H1 (cell line): ENCODE results near the gene BAX. TPM values are rescaled to one million over a fixed set of nuclear protein-coding genes. Genes with fewer than 3 reads are reported as not detected.

Experiments
- CTCF ChIA-PET: fragments of 300-600 bp; sonication (Branson Sonifier 250); formaldehyde crosslinking; loops from one replicate; lab custom pipeline; 2021; ENCODE audit not compliant: partially characterized antibody; lab: Charles Lee
- POLR2A ChIA-PET: fragments of 300-600 bp; sonication (Branson Sonifier 250); formaldehyde crosslinking; loops from one replicate; lab custom pipeline; 2021; ENCODE audit warnings: inconsistent platforms; ENCODE audit not compliant: partially characterized antibody; lab: Charles Lee
- DNase-seq, 2 experiments: peaks; one replicate each; pipeline versions ENCODE4 v3.0.0 to v3.0.0-alpha.2; 2010 to 2022; ENCODE audit warnings: low spot score in 2 of 2, low read depth in 1 of 2, mixed read lengths in 1 of 2
- FAIRE-seq: peaks from 2 replicates; lab custom pipeline; 2011; peaks lifted over from hg19 to GRCh38; lab: Jason Lieb, UNC
- H2AFZ ChIP-seq: 2 replicates; pipeline ENCODE4 v1.8.1; 2012; ENCODE audit warnings: low read length, inconsistent platforms
- H2AK5ac ChIP-seq: 2 replicates; pipeline ENCODE4 v1.6.1; 2013; ENCODE audit warnings: low read depth, low read length
- H2BK120ac ChIP-seq: replicated peaks from 2 replicates; pipeline ENCODE3; 2013; ENCODE audit warnings: low read depth, low read length, inconsistent platforms
- H2BK12ac ChIP-seq: 2 replicates; pipeline ENCODE4 v1.6.1; 2013; ENCODE audit warnings: low read depth, low read length
- H2BK15ac ChIP-seq: 2 replicates; pipeline ENCODE4 v1.6.1; 2013; ENCODE audit warnings: low read length
- H2BK20ac ChIP-seq: 2 replicates; pipeline ENCODE4 v1.6.1; 2013; ENCODE audit warnings: low read length
- H2BK5ac ChIP-seq: 2 replicates; pipeline ENCODE4 v1.6.1; 2013; ENCODE audit warnings: low read depth, low read length
- H3K14ac ChIP-seq: 2 replicates; pipeline ENCODE4 v1.6.1; 2013; ENCODE audit warnings: inconsistent platforms; ENCODE audit not compliant: insufficient read length
- H3K18ac ChIP-seq: 2 replicates; pipeline ENCODE4 v1.6.1; 2013; ENCODE audit warnings: low read length; ENCODE audit errors: extremely low read depth
- H3K23ac ChIP-seq: 2 replicates; pipeline ENCODE4 v1.6.1; 2013; ENCODE audit warnings: inconsistent platforms; ENCODE audit not compliant: insufficient read length
- H3K23me2 ChIP-seq: 2 replicates; pipeline ENCODE4 v1.6.1; 2013; ENCODE audit warnings: low read depth, low read length
- H3K27ac ChIP-seq: 2 replicates; pipeline ENCODE4 v1.6.1; 2011; ENCODE audit warnings: low read depth, low read length, inconsistent platforms
- H3K27me3 ChIP-seq, 4 experiments: replicated peaks in 1 of 4; 1 replicate in 1 of 4; 2 replicates in 3 of 4; pipeline versions ENCODE4 v1.6.1 to v1.8.1; 2011 to 2013; ENCODE audit warnings: low read length in 3 of 4, mild to moderate bottlenecking in 3 of 4, inconsistent platforms in 2 of 4, mixed read lengths in 2 of 4, moderate library complexity in 1 of 4; ENCODE audit not compliant: control insufficient read depth in 3 of 4, insufficient read depth in 3 of 4; ENCODE audit errors: extremely low read depth in 1 of 4
- H3K36me3 ChIP-seq, 4 experiments: 2 replicates each; pipeline versions ENCODE4 v1.6.1 to v1.8.1; 2011 to 2013; ENCODE audit warnings: mild to moderate bottlenecking in 4 of 4, low read length in 3 of 4, moderate library complexity in 2 of 4, control low read depth in 1 of 4, inconsistent platforms in 1 of 4; ENCODE audit not compliant: insufficient read depth in 4 of 4, control insufficient read depth in 2 of 4
- H3K4ac ChIP-seq: replicated peaks from 2 replicates; pipeline ENCODE3; 2013; ENCODE audit warnings: low read length, low read depth, mixed read lengths, inconsistent platforms; ENCODE audit not compliant: insufficient read length
- H3K4me1 ChIP-seq, 4 experiments: replicated peaks in 1 of 4; 1 replicate in 1 of 4; 2 replicates in 3 of 4; pipeline versions ENCODE4 v1.6.1 to v1.8.1; 2011 to 2013; ENCODE audit warnings: low read length in 3 of 4, inconsistent platforms in 2 of 4, mixed read lengths in 1 of 4; ENCODE audit not compliant: insufficient read depth in 4 of 4, control insufficient read depth in 3 of 4
- H3K4me2 ChIP-seq, 2 experiments: 2 replicates each; pipeline versions ENCODE4 v1.6.1 to v1.8.1; 2011 to 2013; ENCODE audit warnings: low read depth in 2 of 2, low read length in 2 of 2, control low read depth in 1 of 2, inconsistent platforms in 1 of 2, mild to moderate bottlenecking in 1 of 2; ENCODE audit not compliant: insufficient read depth in 1 of 2
- H3K4me3 ChIP-seq, 4 experiments: fragments of 200-600, 300-600 bp in 1 of 4; sonication (generic), shearing (Covaris generic), sonication (Bioruptor Twin) in 1 of 4; 2 replicates each; pipeline versions ENCODE4 v1.5.1 to v1.8.1; 2011 to 2016; ENCODE audit warnings: low read length in 4 of 4, low read depth in 3 of 4, control low read depth in 2 of 4, inconsistent platforms in 2 of 4, mild to moderate bottlenecking in 2 of 4, mixed read lengths in 1 of 4, moderate library complexity in 1 of 4; ENCODE audit not compliant: insufficient read depth in 2 of 4; ENCODE audit errors: extremely low read depth in 1 of 4
- H3K56ac ChIP-seq: replicated peaks from 2 replicates; pipeline ENCODE3; 2013; ENCODE audit warnings: low read depth, mild to moderate bottlenecking, mixed read lengths, low read length, inconsistent platforms; ENCODE audit not compliant: insufficient read length
- H3K79me1 ChIP-seq: 2 replicates; pipeline ENCODE4 v1.6.1; 2013; ENCODE audit warnings: low read depth, low read length, control low read depth
- H3K79me2 ChIP-seq, 2 experiments: 2 replicates each; pipeline versions ENCODE4 v1.6.1 to v1.8.1; 2012 to 2013; ENCODE audit warnings: low read length in 2 of 2, mild to moderate bottlenecking in 2 of 2, inconsistent platforms in 1 of 2; ENCODE audit not compliant: insufficient read depth in 2 of 2, control insufficient read depth in 1 of 2
- H3K9ac ChIP-seq, 4 experiments: replicated peaks in 1 of 4; 1 replicate in 1 of 4; 2 replicates in 3 of 4; pipeline versions ENCODE4 v1.6.1 to v1.8.1; 2011 to 2013; ENCODE audit warnings: low read depth in 3 of 4, low read length in 3 of 4, control low read depth in 2 of 4, mild to moderate bottlenecking in 2 of 4, moderate library complexity in 2 of 4, inconsistent platforms in 1 of 4; ENCODE audit errors: extremely low read depth in 1 of 4
- H3K9me3 ChIP-seq, 2 experiments: 2 replicates each; pipeline versions ENCODE4 v1.6.1 to v1.8.1; 2012 to 2013; ENCODE audit warnings: mild to moderate bottlenecking in 2 of 2, moderate library complexity in 2 of 2, control low read depth in 1 of 2, inconsistent platforms in 1 of 2, low read depth in 1 of 2, low read length in 1 of 2, mixed read lengths in 1 of 2; ENCODE audit not compliant: insufficient read depth in 2 of 2
- H4K20me1 ChIP-seq, 2 experiments: replicated peaks in 1 of 2; 2 replicates each; pipeline versions ENCODE3 to v1.8.1; 2011 to 2013; ENCODE audit warnings: inconsistent platforms in 2 of 2, low read length in 2 of 2, mild to moderate bottlenecking in 1 of 2; ENCODE audit not compliant: insufficient read depth in 2 of 2, control insufficient read depth in 1 of 2
- H4K5ac ChIP-seq: 2 replicates; pipeline ENCODE4 v1.6.1; 2013; ENCODE audit warnings: low read length, low read depth, mixed read lengths, inconsistent platforms; ENCODE audit not compliant: insufficient read length
- H4K8ac ChIP-seq: 2 replicates; pipeline ENCODE4 v1.8.0; 2013; ENCODE audit warnings: mild to moderate bottlenecking, moderate library complexity, low read length, inconsistent platforms; ENCODE audit not compliant: insufficient read depth; ENCODE audit errors: extremely low read depth
- H4K91ac ChIP-seq: replicated peaks from 2 replicates; pipeline ENCODE3; 2013; ENCODE audit warnings: low read length, mixed read lengths, inconsistent platforms; ENCODE audit not compliant: insufficient read length
- CBX8 ChIP-seq: fragments of 300-800, 300-1000 bp; sonication (generic); IDR thresholded peaks from 2 replicates; pipeline ENCODE4 v1.7.1; 2016; ENCODE audit warnings: low read depth, low read length, borderline replicate concordance
- KDM4A ChIP-seq: IDR thresholded peaks from one replicate; pipeline ENCODE4 v1.7.1; 2012; ENCODE audit warnings: low read depth, mild to moderate bottlenecking, moderate library complexity, low read length, inconsistent platforms; ENCODE audit not compliant: severe bottlenecking
- POLR2AphosphoS5 ChIP-seq: IDR thresholded peaks from 2 replicates; pipeline ENCODE4 v1.6.1; 2011; ENCODE audit warnings: low read depth, low read length
- RXRA ChIP-seq: IDR thresholded peaks from 2 replicates; pipeline ENCODE4 v1.6.1; 2011; ENCODE audit warnings: low read depth, mild to moderate bottlenecking, low read length, moderate library complexity; ENCODE audit not compliant: insufficient read depth
- SAP30 ChIP-seq: fragments of 300-600 bp; sonication (generic); IDR thresholded peaks from 2 replicates; pipeline ENCODE4 v1.7.1; 2012; ENCODE audit warnings: low read length, moderate library complexity, mild to moderate bottlenecking, inconsistent platforms; ENCODE audit not compliant: insufficient read depth, insufficient replicate concordance
- WGBS, 2 experiments: shearing (Covaris generic) in 1 of 2; methylation state at CpG; one replicate each; pipeline versions ENCODE4 v1.1.6 to v1.1.7; 2013 to 2015; ENCODE audit warnings: low lambda C conversion rate in 2 of 2, mixed read lengths in 2 of 2, inconsistent platforms in 1 of 2, low coverage in 1 of 2, missing lambda C conversion rate in 1 of 2; ENCODE audit not compliant: insufficient replicate concordance in 2 of 2, insufficient coverage in 1 of 2, insufficient read length in 1 of 2; ENCODE audit errors: extremely low coverage in 1 of 2, missing lambda C conversion rate in 1 of 2; 5-methylcytosine and 5-hydroxymethylcytosine counted together
- polyA plus RNA-seq, 7 experiments: library from polyadenylated mRNA; depleted of rRNA in 3 of 7; stranded (reverse) in 5 of 7; unstranded in 2 of 7; fragments of >200 nt in 5 of 7; fragments of 200-250 nt in 2 of 7; gene quantifications; 1 replicate in 5 of 7; 2 replicates in 1 of 7; 4 replicates in 1 of 7; pipeline versions ENCODE4 v1.2.1 to v1.2.3, GENCODE V29; 2011 to 2013; ENCODE audit warnings: missing spikeins in 2 of 7, mixed read lengths in 2 of 7
- total RNA-seq: library from RNA; stranded (reverse); fragmentation: NEBNext Ultra II Directional; extraction: Animal tissue kit (Norgen Biotek cat#: 25700); gene quantifications from 2 replicates; pipeline ENCODE4 v1.2.1, GENCODE V29; 2021

Gene BAX
- total and polyA plus RNA-seq, 2 of the 8 experiments (the other 6 are each of a cell fraction or from before 2014, with no cell fraction given), result 257 to 346 TPM

- peaks cover 5 to 12% of the 10 kb centered on the region in 2 experiments for H4K20me1 ChIP-seq
- no peak overlapping the region for H2BK120ac ChIP-seq
- H3K56ac ChIP-seq, result no peak overlapping the region
- no peak overlapping the region for H2BK12ac ChIP-seq
- CTCF ChIA-PET, result interaction anchor here (0.8 to 1.9 kb wide), 4 partner anchors 9 to 173 kb away, joined by 3 to 10 read pairs (median 4); no protein-coding TSS in a partner anchor
- no peak overlapping the region for H3K14ac ChIP-seq
- no peaks in the 10 kb centered on the region for H3K9me3 ChIP-seq
- H3K18ac ChIP-seq, result no peak overlapping the region
- H2BK5ac ChIP-seq, result no peak overlapping the region
- H3K79me1 ChIP-seq, result peaks cover 5% of the 10 kb centered on the region
- no peak overlapping the region for H2BK15ac ChIP-seq
- peaks cover 15% of the 10 kb centered on the region; the same call in 1 of the 2 replicates for H3K23me2 ChIP-seq
- no peaks in the 10 kb centered on the region for H3K27me3 ChIP-seq
- H4K91ac ChIP-seq, result no peak overlapping the region
- H2AK5ac ChIP-seq, result no peak overlapping the region
- no peak overlapping the region for H3K27ac ChIP-seq
- H4K8ac ChIP-seq, result no peak overlapping the region
- H3K4ac ChIP-seq, result no peak overlapping the region
- no peak for TF ChIP-seq SAP30
- TF ChIP-seq RXRA, result 0 out of 2 replicates have a peak, but pooled peaks have one; percentile 63
- TF ChIP-seq CBX8, result no peak
- TF ChIP-seq POLR2AphosphoS5, result 0 out of 2 replicates have a peak, but pooled peaks have one; percentile 14
- no peak for TF ChIP-seq KDM4A
- H3K79me2 ChIP-seq, result peaks cover 0 to 16% of the 10 kb centered on the region in 2 experiments; a peak in 2 of 4 replicates
- H3K9ac ChIP-seq, result no peak overlapping the region
- no peak overlapping the region for H3K4me3 ChIP-seq
- H3K4me1 ChIP-seq, result peaks cover 4 to 18% (median 12%) of the 10 kb centered on the region in 4 experiments
- peaks cover 5 to 25% (median 10%) of the 10 kb centered on the region in 4 experiments; a peak in 6 of 8 replicates for H3K36me3 ChIP-seq
- 94% methylated on average over 17 of the region's 19 CpGs; no CpG with 5 or more reads in 1 of the 2 experiments for WGBS, 2 experiments
- no peak for FAIRE-seq
- no peak overlapping the region for H3K4me2 ChIP-seq
- POLR2A ChIA-PET, result interaction anchor here (0.6 to 2.1 kb wide), 12 partner anchors 8 to 89 kb away, joined by 3 to 19 read pairs (median 4); partner anchors contain the start of gene DHDH
- peak in 1 of 2 experiments; percentile 45 for DNase-seq
- no peak overlapping the region for H2AFZ ChIP-seq
- H2BK20ac ChIP-seq, result no peak overlapping the region
- H3K23ac ChIP-seq, result no peak overlapping the region
- H4K5ac ChIP-seq, result no peak overlapping the region
Observed at GRCh38 chr19:48961051-48961649, 6.5 kb downstream of the BAX start.
